HG03469 (cell line): ENCODE results near the gene CD300LB.
"Not testable (repeated sequence)": the region's sequence is repeated elsewhere in the genome, so short reads cannot be mapped to it uniquely, and the experiment has no call there.

Experiments used
- ATAC-seq: cut with Tn5 transposase; IDR thresholded peaks from one replicate; pipeline ENCODE4 v1.9.1; 2021; ENCODE audit warnings: mild to moderate bottlenecking, moderate library complexity, moderate number of reproducible peaks; ENCODE audit not compliant: unreplicated experiment

CD300LB gene

GRCh38 chr17:74499992-74500391 is 31.3 kb downstream of the CD300LB start:
- no peak for ATAC-seq

- ATAC-seq, result no peak
Observed at GRCh38 chr17:74497471-74497870, 33.8 kb downstream of the CD300LB start.

GRCh38 chr17:74493331-74493833 is 37.9 kb downstream of the CD300LB start:
- no peak for ATAC-seq

GRCh38 chr17:74491626-74492025 is 39.6 kb downstream of the CD300LB start:
- no peak for ATAC-seq

GRCh38 chr17:74490716-74491115 is 40.6 kb downstream of the CD300LB start:
- no peak for ATAC-seq

DNA sequence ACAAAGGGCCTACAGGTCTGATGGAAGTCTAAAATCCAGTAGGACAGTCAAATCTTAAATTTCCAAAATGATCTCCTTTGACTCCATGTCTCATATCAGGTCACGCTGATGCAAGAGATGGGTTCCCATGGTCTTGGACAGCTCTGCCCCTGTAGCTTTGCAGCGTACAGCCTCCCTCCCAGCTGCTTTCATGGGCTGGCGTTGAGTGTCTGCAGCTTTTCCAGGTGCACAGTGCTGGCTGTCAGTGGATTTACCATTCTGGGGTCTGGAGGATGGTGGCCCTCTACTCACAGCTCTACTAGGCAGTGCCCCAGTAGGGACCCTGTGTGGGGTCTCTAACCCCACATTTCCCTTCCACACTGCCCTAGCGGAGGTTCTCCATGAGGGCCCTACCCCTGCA is 43.0 kb downstream of the CD300LB start:
- not testable (repeated sequence) for ATAC-seq

DNA sequence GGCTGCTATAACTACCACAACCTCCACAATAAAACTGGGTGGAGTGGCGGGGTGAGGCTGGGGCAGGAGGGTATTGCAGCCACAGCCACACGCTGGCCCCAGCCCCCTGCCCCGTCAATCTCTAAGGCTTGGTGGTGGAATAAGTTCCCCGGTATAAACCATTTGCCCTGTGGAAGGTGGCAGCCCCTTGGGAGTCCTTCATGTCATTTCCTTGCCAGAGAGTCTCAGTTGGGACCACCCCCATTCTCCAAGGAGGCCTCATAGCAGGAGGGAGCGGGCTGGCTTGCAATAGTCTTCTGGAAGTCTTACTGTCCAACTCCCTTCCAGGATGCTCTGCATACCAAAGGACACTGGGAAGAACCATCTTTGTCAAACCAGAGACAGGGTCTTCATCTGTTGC is 45.4 kb downstream of the CD300LB start:
- ATAC-seq, result no peak

DNA sequence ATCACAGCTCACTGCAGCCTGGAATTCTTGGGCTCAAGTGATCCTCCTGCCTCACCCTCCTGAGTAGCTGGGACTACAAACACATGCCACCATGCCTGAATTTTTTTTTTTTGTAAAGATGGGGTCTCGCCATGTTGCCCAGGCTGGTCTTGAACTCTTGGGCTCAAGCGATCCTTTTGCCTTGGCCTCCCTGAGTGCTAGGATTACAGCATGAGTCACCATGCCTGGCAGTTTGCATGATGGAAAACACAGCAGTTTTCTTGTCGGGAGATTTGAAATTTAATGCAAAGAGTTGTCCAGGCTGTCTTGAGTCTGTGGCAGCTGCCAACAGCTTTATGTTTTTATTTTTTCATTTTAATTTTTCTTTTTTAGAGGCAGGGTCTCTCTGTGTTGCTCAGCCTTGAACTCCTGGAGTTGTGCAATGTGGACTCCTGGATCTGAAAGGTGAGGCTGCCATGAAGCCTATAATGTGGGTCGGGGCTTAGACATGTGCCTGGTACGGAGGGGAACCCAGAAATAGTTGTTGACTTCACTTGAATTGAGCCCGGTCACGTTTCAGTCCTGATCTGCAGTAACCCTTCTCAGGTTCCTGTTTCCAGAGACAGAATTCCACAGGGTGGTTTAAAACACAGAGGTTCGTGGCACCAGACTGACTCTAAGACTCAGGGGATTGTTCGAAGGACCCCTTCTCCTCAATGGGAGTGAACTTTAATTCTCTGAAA is 46.1 kb downstream of the CD300LB start:
- no peak for ATAC-seq

GRCh38 chr17:74484066-74484465 is 47.2 kb downstream of the CD300LB start:
- no peak for ATAC-seq

DNA sequence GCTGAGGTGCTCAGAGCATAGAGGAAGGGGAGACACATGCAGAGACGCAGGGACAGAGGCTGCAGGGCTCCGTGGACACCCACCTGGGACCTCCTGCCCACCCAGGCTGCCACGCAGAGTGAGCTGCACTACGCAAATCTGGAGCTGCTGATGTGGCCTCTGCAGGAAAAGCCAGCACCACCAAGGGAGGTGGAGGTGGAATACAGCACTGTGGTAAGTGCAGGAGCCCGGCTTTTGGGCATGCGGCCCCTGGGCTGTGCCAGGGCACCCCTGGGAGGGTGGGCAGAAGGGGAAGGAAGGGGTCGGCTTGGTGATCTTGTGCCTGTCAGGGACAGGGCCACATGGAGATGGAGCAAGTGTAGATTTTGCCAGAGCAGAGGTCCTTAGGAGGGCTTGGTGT is 49.7 kb downstream of the CD300LB start:
- no peak for ATAC-seq

DNA sequence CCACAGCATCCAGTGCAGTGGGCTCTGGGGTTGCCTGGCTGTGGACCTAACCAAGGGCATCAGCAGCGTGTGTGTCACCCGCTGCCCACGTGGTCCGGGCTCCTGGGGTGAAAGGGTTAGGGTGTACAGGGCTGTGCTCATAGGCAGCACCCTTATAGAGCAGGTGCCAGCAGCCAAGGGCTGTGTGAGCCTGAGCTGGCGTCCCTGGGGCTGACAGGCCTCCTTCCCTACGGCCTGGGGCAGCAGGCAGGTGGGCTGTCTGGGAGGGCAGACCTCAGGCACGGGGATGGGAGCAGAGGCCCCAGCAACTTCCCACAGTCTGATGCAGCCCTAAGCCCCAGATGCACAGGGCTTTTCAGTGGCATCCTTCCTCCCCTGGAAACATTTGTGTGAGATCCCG is 51.0 kb downstream of the CD300LB start:
- no peak for ATAC-seq

DNA sequence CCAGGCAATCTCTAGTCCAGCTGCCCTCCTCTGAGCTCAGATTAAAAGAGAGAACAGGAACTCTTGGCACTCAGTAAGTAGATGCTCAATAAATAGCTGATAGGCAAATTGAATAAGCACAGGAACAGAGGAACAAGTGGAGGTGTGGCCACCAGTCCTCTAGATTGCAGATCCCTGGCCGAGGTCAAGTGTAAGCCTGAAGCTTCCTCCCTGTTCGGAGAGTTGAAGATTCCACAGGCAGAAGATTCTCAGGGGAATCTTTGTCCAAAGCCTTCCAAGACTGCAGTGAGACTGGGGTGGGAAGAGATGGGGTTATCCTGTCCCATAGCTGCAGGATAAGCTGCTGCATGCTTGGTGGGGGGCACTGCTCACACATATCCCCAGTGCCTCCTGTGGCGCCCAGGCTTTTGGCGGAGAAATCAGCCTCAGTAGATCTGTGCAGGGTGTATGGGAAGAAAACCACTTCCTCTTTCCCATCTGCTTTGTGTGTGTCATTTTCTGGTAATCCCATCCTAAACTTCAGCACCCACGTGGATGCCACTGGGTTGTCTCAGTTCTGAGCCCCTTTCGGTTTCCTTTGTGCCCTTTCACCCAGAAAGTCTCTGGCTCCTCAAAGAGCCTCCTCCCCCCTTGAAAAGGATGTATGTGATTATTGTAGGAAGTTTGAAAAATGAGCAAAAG is 52.7 kb downstream of the CD300LB start:
- ATAC-seq, result peak; percentile 35

DNA sequence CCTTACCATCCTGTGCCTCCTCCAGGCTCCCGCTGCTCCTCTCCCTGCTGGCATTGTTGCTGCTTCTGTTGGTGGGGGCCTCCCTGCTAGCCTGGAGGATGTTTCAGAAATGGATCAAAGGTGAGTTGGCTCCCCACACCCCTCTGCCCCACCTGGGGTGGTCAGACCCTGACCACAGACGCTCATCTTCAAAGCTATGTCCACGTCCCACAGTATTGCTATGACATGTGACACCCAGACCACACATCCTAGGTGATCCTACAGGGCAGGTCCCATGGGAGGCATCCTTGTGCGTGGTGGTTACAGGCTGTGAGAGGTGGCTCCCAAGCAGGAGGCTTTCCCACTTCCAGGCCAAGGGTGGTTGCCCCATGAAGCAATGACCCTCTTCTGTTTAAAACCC is 53.9 kb downstream of the CD300LB start:
- no peak for ATAC-seq

- no peak for ATAC-seq
Observed at GRCh38 chr17:74475189-74475588, 56.1 kb downstream of the CD300LB start.

DNA sequence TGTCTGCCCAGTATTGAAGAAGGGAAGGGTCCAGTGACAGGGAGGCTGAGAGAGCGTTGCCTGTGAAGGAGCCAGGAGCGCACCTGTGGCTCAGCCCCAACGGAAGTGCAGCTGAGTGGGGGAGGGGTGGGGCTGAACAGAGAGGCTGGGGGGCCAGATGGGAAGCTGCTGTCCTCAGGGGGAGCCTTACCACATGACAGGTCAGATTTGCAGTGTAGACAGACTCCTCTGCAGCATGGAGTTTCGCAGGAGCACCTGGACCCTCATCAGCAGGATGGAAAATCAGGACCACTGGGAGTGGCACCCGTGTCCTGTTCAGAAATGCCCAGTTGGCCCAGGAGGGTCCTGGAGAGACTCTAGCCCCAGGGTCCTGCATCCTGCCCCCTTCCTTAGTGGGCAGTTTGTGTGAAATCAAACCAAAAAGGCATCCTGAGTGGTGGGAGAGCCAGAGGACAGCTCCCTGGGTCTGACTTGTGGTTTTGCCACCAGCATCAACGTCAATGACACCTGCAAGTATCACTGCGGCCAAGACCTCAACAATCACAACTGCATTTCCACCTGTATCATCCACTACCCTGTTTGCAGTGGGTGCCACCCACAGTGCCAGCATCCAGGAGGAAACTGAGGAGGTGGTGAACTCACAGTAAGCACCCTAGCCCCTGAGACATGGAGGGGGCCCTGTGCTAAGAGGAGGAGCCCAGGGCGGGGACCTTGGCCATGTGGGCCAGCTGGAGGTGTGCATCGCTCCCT is 57.1 kb downstream of the CD300LB start:
- no peak for ATAC-seq

DNA sequence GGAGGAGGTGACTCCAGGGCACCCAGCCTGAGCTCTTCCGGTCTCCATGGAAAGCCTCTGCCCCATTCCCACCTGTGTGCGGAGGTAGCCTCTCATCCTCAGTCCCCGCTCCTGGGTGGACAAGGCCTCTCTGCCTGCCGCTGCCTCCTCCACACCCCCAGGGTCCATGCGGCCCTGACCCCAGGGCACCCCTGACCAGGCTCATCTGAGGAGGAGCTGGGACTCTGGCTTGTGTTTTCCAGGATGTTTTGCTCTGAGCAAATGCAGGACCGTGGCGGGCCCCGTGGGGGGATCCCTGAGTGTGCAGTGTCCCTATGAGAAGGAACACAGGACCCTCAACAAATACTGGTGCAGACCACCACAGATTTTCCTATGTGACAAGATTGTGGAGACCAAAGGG is 58.0 kb downstream of the CD300LB start:
- ATAC-seq, result no peak

GRCh38 chr17:74472890-74473289 is 58.4 kb downstream of the CD300LB start:
- no peak for ATAC-seq

DNA sequence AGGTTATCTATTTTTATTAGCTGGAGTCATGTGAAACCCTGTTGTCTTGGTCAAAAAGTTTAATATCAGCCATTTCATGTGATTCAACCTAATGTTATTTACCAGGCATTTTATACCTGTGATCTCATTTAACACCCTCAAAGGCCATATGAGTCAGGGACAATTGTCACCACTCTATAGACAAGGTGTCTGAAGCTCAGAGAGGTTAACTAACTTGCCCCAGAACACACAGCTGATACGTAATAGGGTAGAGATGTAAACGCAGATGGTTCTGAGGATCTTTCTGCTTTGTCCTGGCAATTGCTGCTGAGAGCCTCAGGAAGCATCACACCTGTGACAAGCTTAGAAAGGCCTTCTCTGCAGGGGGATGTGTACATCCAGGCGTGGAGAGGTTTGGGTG is 59.9 kb downstream of the CD300LB start:
- no peak for ATAC-seq
